Epithelial cell of esophagus (primary cell): ENCODE data around the gene LCT.
A peak's percentile ranks its signal among the peaks of the same experiment; 100 is the strongest.

Source experiments
- DNase-seq: peaks from one replicate; pipeline ENCODE4 v3.0.0; 2010; ENCODE audit warnings: low read depth
- H3K4me3 ChIP-seq: 2 replicates; pipeline ENCODE4 v1.5.1; 2011; ENCODE audit warnings: mild to moderate bottlenecking, low read length, control low read depth
- TF ChIP-seq, protein P1 (sequence below): IDR thresholded peaks from 2 replicates; pipeline ENCODE4 v1.5.1; 2011; ENCODE audit warnings: low read depth, mild to moderate bottlenecking, low read length, control low read depth, inconsistent platforms; ENCODE audit not compliant: insufficient read depth; ENCODE audit errors: missing control alignments

LCT gene

DNA sequence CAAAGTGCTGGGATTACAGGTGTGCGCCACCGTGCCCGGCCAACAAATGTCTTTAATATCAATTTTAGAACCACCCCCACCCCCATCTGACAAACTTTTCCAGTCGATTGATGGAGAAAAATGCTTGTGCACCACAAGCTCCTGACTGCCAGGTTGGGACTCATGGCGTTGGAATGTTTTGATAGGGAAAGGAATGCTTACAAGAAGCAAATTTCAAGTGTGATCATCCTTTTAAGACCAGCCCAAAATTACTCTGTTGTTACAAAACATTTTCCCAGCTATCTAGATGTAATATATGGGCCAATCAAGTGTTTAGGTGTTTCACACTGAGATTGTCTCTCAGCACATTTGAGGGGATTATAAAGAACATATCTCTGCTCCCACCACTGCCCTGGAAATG lies 50.2 kb downstream of the LCT start:
- TF ChIP-seq, protein P1, sequence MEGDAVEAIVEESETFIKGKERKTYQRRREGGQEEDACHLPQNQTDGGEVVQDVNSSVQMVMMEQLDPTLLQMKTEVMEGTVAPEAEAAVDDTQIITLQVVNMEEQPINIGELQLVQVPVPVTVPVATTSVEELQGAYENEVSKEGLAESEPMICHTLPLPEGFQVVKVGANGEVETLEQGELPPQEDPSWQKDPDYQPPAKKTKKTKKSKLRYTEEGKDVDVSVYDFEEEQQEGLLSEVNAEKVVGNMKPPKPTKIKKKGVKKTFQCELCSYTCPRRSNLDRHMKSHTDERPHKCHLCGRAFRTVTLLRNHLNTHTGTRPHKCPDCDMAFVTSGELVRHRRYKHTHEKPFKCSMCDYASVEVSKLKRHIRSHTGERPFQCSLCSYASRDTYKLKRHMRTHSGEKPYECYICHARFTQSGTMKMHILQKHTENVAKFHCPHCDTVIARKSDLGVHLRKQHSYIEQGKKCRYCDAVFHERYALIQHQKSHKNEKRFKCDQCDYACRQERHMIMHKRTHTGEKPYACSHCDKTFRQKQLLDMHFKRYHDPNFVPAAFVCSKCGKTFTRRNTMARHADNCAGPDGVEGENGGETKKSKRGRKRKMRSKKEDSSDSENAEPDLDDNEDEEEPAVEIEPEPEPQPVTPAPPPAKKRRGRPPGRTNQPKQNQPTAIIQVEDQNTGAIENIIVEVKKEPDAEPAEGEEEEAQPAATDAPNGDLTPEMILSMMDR, result no peak
- no peak overlapping the region for H3K4me3 ChIP-seq
- DNase-seq, result peak; percentile 72

DNA sequence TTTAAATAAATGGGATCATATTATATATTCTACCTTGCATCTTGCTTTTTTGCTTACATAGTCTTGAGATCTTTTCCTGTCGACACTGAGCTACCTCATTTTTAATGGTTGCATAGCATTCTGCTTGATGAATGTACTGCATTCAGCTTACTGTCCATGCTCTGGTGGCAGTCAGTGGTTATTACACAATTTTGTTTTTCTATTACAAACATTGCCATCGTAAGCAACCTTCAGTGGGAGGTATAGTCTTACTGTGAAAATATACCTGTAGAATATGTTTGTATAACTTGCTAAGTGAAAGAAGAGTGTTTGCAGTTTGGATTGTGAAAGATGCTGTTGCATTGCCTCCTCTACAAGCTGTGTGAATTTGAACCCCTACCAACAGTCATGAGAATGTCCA lies 52.0 kb downstream of the LCT start:
- DNase-seq, result no peak
- TF ChIP-seq, protein P1, result peak; percentile 23
- no peak overlapping the region for H3K4me3 ChIP-seq

DNA sequence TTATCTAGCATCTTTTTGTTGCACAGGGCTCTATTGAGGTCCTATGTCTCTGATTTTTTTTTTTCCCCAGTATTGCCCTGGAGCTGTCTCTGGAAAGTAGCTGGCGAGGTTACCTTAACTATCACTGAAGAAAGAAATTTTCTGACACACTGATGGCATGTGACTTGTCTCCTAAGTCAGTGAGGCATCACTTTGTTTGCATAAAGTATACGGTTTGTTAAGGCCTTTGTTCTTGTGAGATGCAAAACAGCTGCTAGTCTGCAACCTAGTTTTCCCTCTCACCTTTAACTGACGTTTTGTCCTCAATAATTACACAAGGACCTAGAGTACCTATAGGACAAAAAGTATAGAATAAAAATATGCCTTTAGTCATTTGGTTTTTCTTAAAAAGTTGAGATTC lies 53.5 kb downstream of the LCT start:
- DNase-seq, result no peak
- H3K4me3 ChIP-seq, result no peak overlapping the region
- TF ChIP-seq, protein P1, result no peak

DNA sequence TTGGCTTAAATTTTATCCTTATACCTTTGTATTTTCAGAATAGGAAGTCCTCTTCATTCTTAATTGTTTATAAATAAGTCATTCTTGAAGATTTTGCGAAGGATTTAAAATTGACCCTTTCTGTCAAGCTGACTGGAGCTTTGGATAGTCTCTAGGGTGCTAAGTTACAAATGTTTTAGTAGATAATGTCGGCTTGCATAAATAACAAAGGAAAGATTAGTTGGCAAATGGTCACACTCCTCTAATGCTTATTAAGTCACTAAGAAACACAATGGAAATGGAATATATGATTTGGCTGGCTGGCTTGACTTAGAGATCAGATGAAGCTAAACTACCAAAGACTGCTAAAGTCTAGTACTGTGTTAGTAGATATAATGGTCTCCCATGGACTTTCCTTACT lies 54.8 kb downstream of the LCT start:
- H3K4me3 ChIP-seq, result no peak overlapping the region
- no peak for DNase-seq
- TF ChIP-seq, protein P1, result no peak

DNA sequence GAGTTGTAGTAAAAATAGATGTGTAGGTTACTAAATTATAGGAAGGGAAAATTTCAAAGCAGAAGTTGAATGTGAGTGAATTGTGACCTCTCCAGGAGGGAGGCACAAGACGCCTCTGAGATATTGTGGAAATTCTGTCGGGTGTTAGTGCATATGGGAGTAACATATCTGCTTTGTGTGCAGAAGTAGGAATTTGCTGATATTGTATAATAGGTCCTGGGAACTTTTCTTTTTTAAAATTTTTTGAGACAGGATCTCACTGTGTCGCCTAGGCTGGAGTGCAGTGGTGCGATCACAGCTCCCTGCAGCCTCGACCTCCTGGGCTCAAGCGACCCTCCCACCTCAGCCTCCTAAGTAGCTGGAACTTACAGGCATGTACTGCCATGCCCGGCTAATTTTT lies 60.6 kb downstream of the LCT start:
- no peak for DNase-seq
- H3K4me3 ChIP-seq, result no peak overlapping the region
- TF ChIP-seq, protein P1, result no peak

DNA sequence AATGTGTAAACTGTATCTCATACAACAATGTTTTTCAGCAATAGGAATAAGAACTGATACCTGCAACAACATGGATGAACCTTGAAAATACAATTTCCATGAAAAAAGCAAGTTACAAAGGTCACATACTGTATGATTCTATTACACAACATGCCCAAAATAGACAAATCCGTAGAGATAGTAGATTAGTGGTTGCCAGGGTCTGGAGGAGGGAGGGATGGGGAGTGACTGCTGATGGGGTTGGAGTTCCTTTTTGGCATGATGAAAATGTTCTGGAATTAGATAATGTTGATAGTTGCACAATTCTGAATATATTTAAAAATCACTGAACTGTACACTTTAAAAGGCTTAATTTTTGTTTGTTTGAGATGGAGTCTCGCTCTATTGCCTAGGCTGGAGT lies 61.6 kb downstream of the LCT start:
- TF ChIP-seq, protein P1, result no peak
- DNase-seq, result no peak
- H3K4me3 ChIP-seq, result no peak overlapping the region

DNA sequence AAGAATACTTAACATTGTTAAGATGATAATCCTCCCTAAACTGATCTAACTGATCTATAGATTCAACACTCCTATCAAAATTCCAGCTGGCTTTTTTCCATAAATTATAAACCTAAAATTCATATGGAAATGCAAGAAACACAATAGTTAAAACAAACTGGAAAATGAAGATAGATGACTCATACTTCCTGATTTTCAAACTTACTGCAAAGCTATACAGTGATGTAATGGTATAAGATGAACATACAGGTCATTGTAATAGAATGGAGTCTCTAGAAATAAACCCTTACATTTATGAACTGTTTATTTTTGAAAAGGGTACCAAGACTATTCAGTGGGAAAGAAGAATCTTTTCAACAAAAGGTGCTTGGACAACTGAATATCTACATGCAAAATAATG lies 63.1 kb downstream of the LCT start:
- H3K4me3 ChIP-seq, result no peak overlapping the region
- DNase-seq, result peak; percentile 46
- TF ChIP-seq, protein P1, result no peak
